ENCODE measurements around the gene PARK7. TPM values are rescaled to one million over a fixed set of nuclear protein-coding genes. Genes with fewer than 3 reads are reported as not detected.
"Not testable (repeated sequence)": the region's sequence is repeated elsewhere in the genome, so short reads cannot be mapped to it uniquely, and the experiment has no call there.

The PARK7 gene
- 100 to 1,000 TPM; 401 to 466 (median 411) TPM for total RNA-seq

DNA sequence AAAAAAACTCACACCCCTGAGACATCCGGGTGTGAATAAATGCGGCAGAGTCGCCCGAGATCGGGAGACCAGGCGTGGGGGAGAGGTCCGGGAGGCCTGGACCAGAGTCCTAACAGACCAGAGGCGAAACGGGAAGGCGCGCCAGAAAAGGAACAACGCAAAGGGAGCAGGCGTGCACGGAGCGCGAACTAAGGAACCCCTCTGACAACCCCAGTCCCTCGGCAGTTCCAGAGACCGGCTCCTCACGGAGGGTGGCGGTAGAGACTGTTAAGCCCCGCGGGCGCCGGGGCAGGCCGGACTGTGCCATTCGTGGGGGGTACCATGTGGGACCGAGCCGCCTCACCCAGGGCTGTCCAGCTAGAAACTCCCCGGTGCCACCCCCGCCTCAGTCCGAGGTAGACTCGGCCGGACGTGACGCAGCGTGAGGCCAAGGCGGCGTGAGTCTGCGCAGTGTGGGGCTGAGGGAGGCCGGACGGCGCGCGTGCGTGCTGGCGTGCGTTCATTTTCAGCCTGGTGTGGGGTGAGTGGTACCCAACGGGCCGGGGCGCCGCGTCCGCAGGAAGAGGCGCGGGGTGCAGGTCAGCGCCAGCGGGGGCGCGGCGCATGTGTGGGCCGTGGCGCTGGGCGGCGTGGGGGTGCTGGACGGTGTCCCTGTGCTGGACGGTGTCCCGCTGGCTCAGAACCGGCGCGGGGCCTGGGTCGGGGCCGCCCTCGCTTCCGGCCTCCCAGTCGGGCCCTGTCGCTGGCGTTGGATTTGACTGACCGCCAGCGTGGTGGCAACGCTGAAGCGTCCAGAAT is at the start of gene PARK7:
PARK7 (plus strand) TSS at position 496 of the 798 bp plus-strand sequence. CDS start 1,075 bp downstream, outside the sequence.
- Mint-ChIP-seq H3K4me1 (ENCODE audit: low read depth) (peaks cover 53% of the 10 kb centered on the region), H3K36me3 (ENCODE audit: insufficient read depth) (peaks cover 29% of the 10 kb centered on the region), H3K27me3 (ENCODE audit: low read depth) (no peaks in the 10 kb centered on the region), H3K4me3 (peak within 1 kb of the TSS; percentile 99), H3K9me3 (no peaks in the 10 kb centered on the region)
- ATAC-seq (peak; percentile 96 to 98), DNase-seq (peak; percentile 99)

DNA sequence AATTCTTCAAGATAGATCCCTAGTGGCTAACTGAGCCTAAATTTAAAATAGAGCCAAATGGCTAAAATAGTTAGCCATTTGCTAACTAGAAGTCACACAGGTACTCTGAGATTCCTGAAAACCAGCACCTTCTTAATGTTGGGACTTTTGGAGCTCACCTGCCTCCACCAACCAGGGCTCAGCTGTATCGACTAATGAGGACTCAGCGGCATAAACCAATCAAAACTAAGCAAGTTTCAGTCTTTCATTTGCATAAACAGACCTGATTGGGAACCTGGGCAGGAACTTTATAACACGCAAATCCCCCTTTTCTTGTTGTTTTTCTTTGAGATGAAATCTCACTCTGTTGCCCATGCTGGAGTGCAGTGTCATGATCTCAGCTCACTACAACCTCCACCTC is 49.4 kb upstream of the PARK7 start:
- ATAC-seq: peak in 1 of 2 donors; percentile 35
- Mint-ChIP-seq H3K4me3 (peak overlapping the region; percentile 85), H3K9me3 (no peaks in the 10 kb centered on the region), H3K27me3 (ENCODE audit: low read depth) (no peaks in the 10 kb centered on the region), H3K4me1 (ENCODE audit: low read depth) (peaks cover 47% of the 10 kb centered on the region), H3K36me3 (ENCODE audit: insufficient read depth) (peaks cover 4% of the 10 kb centered on the region)
- DNase-seq: no peak

DNA sequence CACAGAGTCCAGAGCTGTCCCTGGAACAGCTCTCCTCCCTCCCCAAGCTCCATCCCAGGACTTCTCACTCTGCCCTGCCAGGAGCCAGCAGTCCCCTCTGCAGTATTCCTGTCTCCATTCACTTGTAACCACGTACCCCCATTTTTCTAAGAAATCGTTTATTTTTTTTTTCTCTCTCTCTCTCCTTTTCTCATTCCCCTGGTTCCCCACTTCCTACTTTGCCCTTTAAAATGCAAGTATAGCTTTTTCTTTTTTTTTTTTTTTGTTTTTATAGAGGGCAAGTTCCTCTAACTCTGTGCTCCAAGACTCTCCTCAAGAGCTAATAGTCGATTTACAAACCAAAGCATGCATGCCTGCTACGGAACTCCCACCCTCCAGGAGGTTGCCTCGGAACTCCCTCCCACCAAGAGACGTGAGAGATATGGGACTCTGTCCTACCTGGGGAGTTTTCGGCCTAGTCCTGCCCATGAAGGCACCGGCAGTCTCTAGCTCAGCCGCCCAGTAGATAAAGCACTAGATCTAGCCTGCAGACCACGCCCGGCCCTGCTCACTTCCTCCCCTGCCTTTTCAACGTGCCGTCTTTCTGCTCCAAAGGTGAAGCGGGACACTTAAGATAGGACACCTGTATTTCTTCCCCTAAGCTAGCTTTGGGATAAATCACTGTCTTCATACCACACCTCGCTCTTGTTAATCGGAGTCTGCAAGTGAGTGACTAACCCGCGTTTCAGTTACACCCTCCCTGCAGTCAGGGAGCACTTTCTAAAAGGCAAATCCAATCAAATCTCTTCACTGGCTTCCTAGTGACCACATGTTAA is 48.6 kb upstream of the PARK7 start:
- H3K27me3 Mint-ChIP-seq (ENCODE audit: low read depth): no peaks in the 10 kb centered on the region
- peaks cover 51% of the 10 kb centered on the region for H3K4me1 Mint-ChIP-seq (ENCODE audit: low read depth)
- H3K4me3 Mint-ChIP-seq: peak overlapping the region; percentile 85
- peaks cover 8% of the 10 kb centered on the region for H3K36me3 Mint-ChIP-seq (ENCODE audit: insufficient read depth)
- ATAC-seq (peak in 1 of 2 donors; percentile 14), DNase-seq (no peak)
- no peaks in the 10 kb centered on the region for H3K9me3 Mint-ChIP-seq

DNA sequence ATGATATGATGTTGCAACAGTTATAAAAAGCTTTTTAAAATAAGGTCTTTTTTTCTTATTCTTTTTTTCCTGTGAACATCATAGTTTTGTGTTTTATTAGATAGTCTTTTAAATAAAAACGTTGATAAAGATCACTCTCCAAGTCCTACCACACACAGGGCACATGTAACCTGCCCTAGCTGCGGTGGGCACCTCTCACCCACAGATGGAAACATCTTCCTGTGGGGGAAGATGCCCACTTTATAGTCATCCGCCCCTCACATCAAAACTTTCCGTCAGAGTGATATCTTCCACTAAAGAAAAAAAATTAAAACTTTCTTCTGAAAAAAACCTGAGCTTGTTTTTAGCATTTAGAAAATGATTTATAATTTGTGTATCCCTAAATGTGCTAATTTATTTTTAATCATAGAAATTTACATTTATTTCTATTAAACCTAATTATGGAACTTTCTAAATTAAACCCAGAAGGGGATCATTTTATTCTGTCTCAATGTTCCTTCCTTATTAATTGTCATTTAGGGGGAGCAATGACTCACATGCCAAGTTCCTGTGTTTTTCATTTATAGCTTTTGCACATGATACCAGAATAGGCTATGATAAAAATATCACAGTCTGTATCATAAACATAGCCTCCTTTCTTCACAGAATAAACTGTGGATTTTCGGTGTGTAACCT is 45.5 kb upstream of the PARK7 start:
- Mint-ChIP-seq H3K9me3 (no peaks in the 10 kb centered on the region), H3K27me3 (ENCODE audit: low read depth) (no peaks in the 10 kb centered on the region), H3K36me3 (ENCODE audit: insufficient read depth) (peaks cover 10% of the 10 kb centered on the region), H3K4me1 (ENCODE audit: low read depth) (peaks cover 56% of the 10 kb centered on the region), H3K4me3 (peak overlapping the region; percentile 56)
- DNase-seq (peak; percentile 51), ATAC-seq (peak; percentile 42 to 55)

DNA sequence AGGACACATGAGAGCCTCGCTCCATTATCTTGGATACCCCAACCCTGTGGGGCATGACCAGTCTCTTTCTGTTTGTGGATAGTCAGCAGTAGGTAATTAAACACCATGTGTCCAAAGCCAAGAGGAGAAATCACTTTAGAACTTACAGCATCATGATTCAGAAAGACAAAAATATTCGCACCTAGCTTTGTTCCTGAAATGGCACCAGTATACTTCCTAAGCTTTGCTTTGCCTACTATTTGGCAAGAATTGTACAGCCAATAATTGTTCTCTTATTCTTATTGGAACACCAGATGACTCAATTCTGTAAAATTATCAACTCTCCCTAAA is 45.0 kb upstream of the PARK7 start:
- H3K4me3 Mint-ChIP-seq: peak overlapping the region; percentile 19

DNA sequence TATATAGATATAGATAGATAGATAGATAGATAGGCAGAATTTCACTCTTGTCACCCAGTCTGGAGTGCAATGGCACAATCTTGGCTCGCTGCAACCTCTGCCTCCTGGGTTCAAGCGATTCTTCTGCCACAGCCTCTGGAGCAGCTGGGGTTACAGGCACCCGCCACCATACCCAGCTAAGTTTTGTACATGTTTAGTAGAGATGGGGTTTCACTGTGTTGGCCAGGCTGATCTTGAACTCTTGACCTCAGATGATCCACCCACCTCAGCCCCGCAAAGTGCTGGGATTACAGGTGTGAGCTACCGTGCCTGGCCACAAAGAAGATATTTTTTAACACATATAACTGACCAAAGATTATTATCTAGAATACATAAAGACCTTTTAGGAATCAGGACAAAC is 43.5 kb upstream of the PARK7 start:
- not testable (repeated sequence) for ATAC-seq; H3K9me3 Mint-ChIP-seq; H3K4me3 Mint-ChIP-seq; DNase-seq; H3K27me3 Mint-ChIP-seq (ENCODE audit: low read depth)
- Mint-ChIP-seq H3K4me1 (ENCODE audit: low read depth) (peaks cover 51% of the 10 kb centered on the region), H3K36me3 (ENCODE audit: insufficient read depth) (peaks cover 15% of the 10 kb centered on the region)

More for the DNA sequence above, 45.0 kb upstream of the PARK7 start:
- no peaks in the 10 kb centered on the region for H3K27me3 Mint-ChIP-seq (ENCODE audit: low read depth)
- peaks cover 55% of the 10 kb centered on the region for H3K4me1 Mint-ChIP-seq (ENCODE audit: low read depth)
- no peak for DNase-seq
- no peaks in the 10 kb centered on the region for H3K9me3 Mint-ChIP-seq
- H3K36me3 Mint-ChIP-seq (ENCODE audit: insufficient read depth): peaks cover 10% of the 10 kb centered on the region
- ATAC-seq: no peak

DNA sequence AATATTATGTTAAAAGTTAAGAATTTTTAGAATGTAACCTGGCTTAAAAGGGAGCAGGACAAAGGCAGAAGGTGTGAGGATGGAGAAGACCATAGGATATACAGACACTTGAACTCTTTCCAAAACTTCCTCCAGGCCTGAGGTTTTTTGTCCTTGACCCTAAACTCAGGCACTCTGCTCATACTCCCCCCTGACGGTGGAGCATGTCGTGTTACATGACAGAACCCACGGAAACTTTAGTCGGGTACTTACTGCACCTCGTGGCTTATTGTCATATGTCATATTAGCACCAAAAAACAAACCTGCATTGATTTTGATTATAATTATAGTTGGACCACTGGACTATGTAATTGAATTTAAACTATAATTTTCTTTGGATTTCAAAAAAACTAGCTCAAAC is 41.6 kb upstream of the PARK7 start:
- DNase-seq: no peak
- no peak for ATAC-seq

DNA sequence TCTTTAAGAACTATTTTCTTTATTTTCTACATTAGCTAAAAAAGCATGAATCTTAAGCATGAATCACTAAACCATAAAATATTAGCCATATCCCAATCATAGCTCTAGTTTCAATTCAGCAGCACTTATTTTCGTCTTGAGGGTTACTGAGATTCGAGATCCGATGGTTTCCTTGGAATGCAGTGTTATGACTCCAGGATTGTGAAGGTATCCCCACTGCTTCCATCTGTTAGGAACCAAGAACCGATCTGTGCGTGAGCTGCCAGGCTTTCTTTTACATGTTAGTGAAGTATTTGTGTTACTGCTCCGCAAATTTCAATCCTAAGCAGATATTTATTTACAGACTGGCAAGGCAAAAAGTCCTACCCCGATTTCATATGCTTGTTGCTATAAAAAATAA is 39.7 kb upstream of the PARK7 start:
- Mint-ChIP-seq H3K9me3 (no peaks in the 10 kb centered on the region), H3K4me3 (no peak overlapping the region), H3K27me3 (ENCODE audit: low read depth) (no peaks in the 10 kb centered on the region), H3K36me3 (ENCODE audit: insufficient read depth) (peaks cover 20% of the 10 kb centered on the region), H3K4me1 (ENCODE audit: low read depth) (peaks cover 31% of the 10 kb centered on the region)
- DNase-seq (no peak), ATAC-seq (no peak)

More for the DNA sequence above, 41.6 kb upstream of the PARK7 start:
- Mint-ChIP-seq H3K4me1 (ENCODE audit: low read depth) (peaks cover 40% of the 10 kb centered on the region), H3K4me3 (no peak overlapping the region), H3K27me3 (ENCODE audit: low read depth) (no peaks in the 10 kb centered on the region), H3K36me3 (ENCODE audit: insufficient read depth) (peaks cover 15% of the 10 kb centered on the region), H3K9me3 (no peaks in the 10 kb centered on the region)

DNA sequence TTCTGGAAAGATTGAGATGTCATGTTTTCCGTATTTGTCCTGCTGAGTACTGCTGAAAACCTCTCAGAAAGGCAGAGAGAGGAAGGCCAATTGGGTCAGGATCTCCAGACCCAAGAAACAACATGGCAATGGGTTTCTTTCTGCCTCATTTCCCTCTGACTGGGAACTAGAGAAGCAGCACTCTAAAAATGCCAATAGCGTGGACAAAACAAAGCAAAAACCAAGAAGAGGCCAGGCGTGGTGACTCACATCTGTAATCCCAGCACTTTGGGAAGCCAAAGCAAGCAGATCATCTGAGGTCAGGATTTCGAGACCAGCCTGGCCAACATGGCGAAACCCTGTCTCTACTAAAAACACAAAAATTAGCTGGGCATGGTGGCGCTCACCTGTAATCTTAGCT is 39.2 kb upstream of the PARK7 start:
- no peak for DNase-seq
- Mint-ChIP-seq H3K4me1 (ENCODE audit: low read depth) (peaks cover 26% of the 10 kb centered on the region), H3K27me3 (ENCODE audit: low read depth) (no peaks in the 10 kb centered on the region), H3K4me3 (no peak overlapping the region), H3K9me3 (no peaks in the 10 kb centered on the region), H3K36me3 (ENCODE audit: insufficient read depth) (peaks cover 21% of the 10 kb centered on the region)
- no peak for ATAC-seq

DNA sequence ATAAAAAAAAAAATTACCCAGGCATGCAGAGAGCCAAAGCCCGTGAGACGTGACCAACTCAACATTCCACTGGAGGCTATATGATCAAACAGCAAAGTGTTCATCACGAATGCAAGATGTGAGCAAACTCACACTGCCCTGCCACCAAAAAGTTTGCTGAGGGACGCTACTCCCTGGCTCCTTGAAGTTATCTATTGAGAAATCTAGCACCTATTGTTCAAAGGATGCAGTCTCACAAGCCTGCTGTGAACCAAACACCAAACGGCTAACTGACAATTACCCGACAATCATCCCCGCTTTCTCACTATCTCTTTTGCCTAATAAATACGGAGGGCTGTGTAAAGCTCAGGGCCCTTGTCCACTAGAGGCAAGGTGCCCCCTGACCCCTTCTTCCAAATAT is 34.5 kb upstream of the PARK7 start:
- DNase-seq; H3K9me3 Mint-ChIP-seq; ATAC-seq; H3K27me3 Mint-ChIP-seq (ENCODE audit: low read depth); H3K4me3 Mint-ChIP-seq: not testable (repeated sequence)
- peaks cover 28% of the 10 kb centered on the region for H3K4me1 Mint-ChIP-seq (ENCODE audit: low read depth)
- H3K36me3 Mint-ChIP-seq (ENCODE audit: insufficient read depth): peaks cover 27% of the 10 kb centered on the region

DNA sequence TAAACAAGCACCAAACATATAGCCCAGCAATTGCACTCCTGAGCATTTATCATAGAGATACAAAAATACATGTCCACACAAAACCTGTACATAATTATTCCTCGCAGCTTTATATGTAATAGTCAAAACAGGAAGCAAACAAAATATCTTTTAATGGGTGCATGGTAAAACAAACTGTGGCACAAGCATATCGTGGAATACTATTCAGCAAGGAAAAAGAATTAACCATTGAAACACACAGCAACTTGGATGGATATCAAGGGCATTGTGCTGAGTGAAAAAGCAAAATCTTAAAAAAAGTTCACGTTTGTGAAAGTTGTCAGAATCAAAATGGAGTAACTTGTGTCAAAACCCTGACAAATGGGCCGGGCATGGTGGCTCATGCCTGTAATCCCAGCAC is 33.3 kb upstream of the PARK7 start:
- H3K4me1 Mint-ChIP-seq (ENCODE audit: low read depth): peaks cover 32% of the 10 kb centered on the region
- H3K4me3 Mint-ChIP-seq: no peak overlapping the region
- no peaks in the 10 kb centered on the region for H3K27me3 Mint-ChIP-seq (ENCODE audit: low read depth)
- peaks cover 32% of the 10 kb centered on the region for H3K36me3 Mint-ChIP-seq (ENCODE audit: insufficient read depth)
- H3K9me3 Mint-ChIP-seq: no peaks in the 10 kb centered on the region
- DNase-seq (no peak), ATAC-seq (no peak)

DNA sequence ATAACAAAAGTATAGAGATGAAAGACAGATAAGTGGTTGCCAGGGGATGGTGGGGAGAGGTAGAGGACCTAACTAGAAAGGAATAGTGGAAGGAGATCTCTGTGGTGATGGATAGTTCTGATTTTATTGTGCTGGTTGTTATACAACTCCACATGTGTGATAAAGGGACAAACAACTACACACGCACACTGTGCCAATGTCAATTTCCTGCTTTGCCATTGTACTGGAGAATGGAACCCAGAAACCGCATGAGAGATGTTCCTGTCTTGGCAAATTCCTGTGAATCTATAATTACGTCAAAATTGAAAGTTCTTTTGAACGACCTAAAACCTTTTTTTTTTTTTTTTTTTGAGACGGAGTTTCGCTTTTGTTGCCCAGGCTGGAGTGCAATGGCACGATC is 31.9 kb upstream of the PARK7 start:
- DNase-seq (no peak), ATAC-seq (no peak)
- Mint-ChIP-seq H3K4me3 (peak overlapping the region; percentile 50), H3K36me3 (ENCODE audit: insufficient read depth) (peaks cover 39% of the 10 kb centered on the region), H3K9me3 (no peaks in the 10 kb centered on the region), H3K4me1 (ENCODE audit: low read depth) (peaks cover 32% of the 10 kb centered on the region), H3K27me3 (ENCODE audit: low read depth) (no peaks in the 10 kb centered on the region)

DNA sequence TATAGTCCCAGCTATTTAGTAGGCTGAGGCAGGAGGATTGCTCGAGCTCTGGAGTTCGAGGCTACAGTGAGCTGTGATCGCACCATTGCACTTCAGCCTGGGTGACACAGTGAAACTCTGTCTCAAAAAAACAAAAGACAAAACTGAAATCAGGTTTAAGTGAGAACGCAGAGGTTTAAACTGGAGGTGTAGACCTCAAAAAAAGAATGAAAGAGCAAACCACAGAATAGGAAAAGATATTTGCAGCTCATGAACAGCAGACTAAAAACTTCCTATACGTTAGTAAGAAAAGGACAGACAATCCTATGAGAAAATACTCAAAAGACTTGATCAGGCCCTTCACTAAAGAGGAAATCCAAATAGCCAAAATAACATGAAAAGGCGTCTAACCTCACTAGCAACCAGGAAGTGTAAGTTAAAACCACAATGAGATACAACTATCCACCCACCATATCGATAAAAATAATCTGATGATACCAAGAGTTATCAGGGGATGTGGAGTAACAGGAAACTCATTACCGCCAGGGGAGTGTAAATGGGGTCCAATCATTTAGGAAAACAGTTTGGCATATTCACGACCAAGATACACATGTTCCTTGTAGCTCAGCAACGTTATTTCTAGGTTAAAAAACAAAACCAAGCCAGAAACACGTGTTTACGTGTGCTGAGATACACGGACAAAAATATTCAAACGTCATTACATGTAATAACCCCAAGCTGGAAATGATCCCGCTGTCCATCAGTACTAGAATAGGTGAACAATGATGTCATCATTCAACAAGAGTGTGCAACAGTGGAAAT is 30.7 kb upstream of the PARK7 start:
- no peak for DNase-seq
- peak; percentile 83 to 88 for ATAC-seq
- Mint-ChIP-seq H3K4me1 (ENCODE audit: low read depth) (peaks cover 32% of the 10 kb centered on the region), H3K4me3 (peak overlapping the region; percentile 39), H3K9me3 (no peaks in the 10 kb centered on the region), H3K27me3 (ENCODE audit: low read depth) (peaks cover 2% of the 10 kb centered on the region), H3K36me3 (ENCODE audit: insufficient read depth) (peaks cover 47% of the 10 kb centered on the region)

DNA sequence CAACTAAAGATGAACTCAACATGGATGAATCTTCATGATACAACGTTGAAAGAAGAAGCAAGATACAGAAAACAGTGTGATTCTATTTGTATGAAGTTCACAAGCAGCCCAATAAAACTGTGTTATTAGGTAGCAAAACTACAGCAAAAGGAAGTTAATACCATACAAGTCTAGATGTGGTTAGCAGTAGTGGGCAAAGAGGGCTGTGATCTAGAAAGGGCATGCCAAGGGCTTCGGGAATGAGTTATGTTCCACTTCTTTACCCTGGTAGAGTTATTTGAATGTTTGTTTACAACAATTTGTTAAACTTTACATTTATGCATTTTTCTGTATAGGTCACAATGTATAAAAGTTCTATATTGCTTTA is 30.1 kb upstream of the PARK7 start:
- peaks cover 29% of the 10 kb centered on the region for H3K4me1 Mint-ChIP-seq (ENCODE audit: low read depth)
- H3K27me3 Mint-ChIP-seq (ENCODE audit: low read depth): peaks cover 2% of the 10 kb centered on the region
- H3K9me3 Mint-ChIP-seq: no peaks in the 10 kb centered on the region
- H3K36me3 Mint-ChIP-seq (ENCODE audit: insufficient read depth): peaks cover 47% of the 10 kb centered on the region
- peak overlapping the region; percentile 39 for H3K4me3 Mint-ChIP-seq
- DNase-seq: no peak
- no peak for ATAC-seq
